H1 (cell line): ENCODE data around the gene COL28A1. TPM values are rescaled to one million over a fixed set of nuclear protein-coding genes. Genes with fewer than 3 reads are reported as not detected.

ENCODE experiments used
- CHD1 ChIP-seq: IDR thresholded peaks from 2 replicates; pipeline ENCODE4 v1.6.1; 2012; ENCODE audit warnings: low read depth, low read length, improper control_type of control experiment
- GABPA ChIP-seq: IDR thresholded peaks from 2 replicates; pipeline ENCODE4 v1.6.1; 2011; ENCODE audit warnings: mild to moderate bottlenecking, low read length, moderate library complexity, borderline replicate concordance; ENCODE audit not compliant: insufficient read depth
- RBBP5 ChIP-seq: IDR thresholded peaks from 2 replicates; pipeline ENCODE4 v1.7.1; 2012; ENCODE audit warnings: low read depth, mild to moderate bottlenecking, inconsistent platforms, low read length, moderate library complexity, borderline replicate concordance
- SP1 ChIP-seq: IDR thresholded peaks from 2 replicates; pipeline ENCODE4 v1.6.1; 2011; ENCODE audit warnings: low read depth, low read length
- polyA plus RNA-seq, 7 experiments: library from polyadenylated mRNA; depleted of rRNA in 3 of 7; stranded (reverse) in 5 of 7; unstranded in 2 of 7; fragments of >200 nt in 5 of 7; fragments of 200-250 nt in 2 of 7; gene quantifications; 1 replicate in 5 of 7; 2 replicates in 1 of 7; 4 replicates in 1 of 7; pipeline versions ENCODE4 v1.2.1 to v1.2.3, GENCODE V29; 2011 to 2013; ENCODE audit warnings: missing spikeins in 2 of 7, mixed read lengths in 2 of 7
- total RNA-seq: library from RNA; stranded (reverse); fragmentation: NEBNext Ultra II Directional; extraction: Animal tissue kit (Norgen Biotek cat#: 25700); gene quantifications from 2 replicates; pipeline ENCODE4 v1.2.1, GENCODE V29; 2021

The COL28A1 gene
- total and polyA plus RNA-seq, 2 of the 8 experiments (the other 6 are each of a cell fraction or from before 2014, with no cell fraction given) = 0.22 to 0.38 TPM

GRCh38 chr7:7495171-7495570, 40.5 kb downstream of the COL28A1 start (continued):
- TF ChIP-seq GABPA (no peak), RBBP5 (no peak), CHD1 (no peak), SP1 (no peak)
